Stimulated activated CD8-positive, alpha-beta memory T cell treated with anti-CD3 and anti-CD28 coated beads, Interleukin-12 subunit alpha, Interleukin-12 subunit beta, amount 100 ng/mL, for 4 hours (primary cell): ENCODE results near the gene GLTP.

ENCODE experiments used
- DNase-seq: peaks from one replicate; pipeline ENCODE4 v3.0.0-alpha.2; 2020; ENCODE audit warnings: low read depth

The GLTP gene

GRCh38 chr12:109842021-109842420 lies 38.3 kb downstream of the GLTP start:
- DNase-seq = no peak

GRCh38 chr12:109841356-109841755 lies 39.0 kb downstream of the GLTP start:
- no peak for DNase-seq

DNA sequence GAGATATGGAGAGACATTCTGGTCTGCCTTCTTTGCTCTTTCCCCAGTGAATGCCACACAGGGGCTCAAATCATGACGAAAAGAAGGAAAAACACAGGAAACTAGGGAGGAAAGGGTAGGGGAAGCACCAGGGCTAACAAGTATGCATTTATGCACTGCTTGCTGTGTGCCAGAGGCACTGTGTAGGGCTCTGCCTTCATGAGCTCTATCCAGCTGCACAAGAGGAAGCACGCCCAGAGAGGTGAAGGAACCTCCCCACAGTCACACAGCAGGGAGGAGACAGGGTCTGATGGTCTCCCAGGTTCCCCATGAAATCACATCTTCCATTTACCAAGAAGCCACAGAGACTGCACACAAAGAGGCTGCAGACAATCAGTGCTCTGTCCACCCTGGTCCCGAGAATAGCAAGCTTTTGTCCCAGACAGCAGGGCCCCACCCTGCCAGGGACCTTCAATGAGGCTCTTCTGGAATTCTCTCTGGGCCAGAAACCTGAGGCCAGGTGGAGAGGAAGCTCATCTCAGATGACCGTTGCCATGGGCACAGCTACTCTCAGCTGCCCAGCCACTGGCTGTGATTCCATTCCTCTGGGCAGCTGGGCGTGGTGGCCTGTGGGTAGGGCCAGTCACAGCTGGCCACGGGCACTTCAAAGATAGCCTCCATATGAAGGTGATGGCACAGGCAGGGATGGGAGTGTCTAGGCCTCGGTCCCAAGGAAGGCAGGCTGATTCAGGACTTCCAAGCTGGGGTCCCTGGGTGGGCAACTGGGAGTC lies 39.9 kb downstream of the GLTP start:
- no peak for DNase-seq

DNA sequence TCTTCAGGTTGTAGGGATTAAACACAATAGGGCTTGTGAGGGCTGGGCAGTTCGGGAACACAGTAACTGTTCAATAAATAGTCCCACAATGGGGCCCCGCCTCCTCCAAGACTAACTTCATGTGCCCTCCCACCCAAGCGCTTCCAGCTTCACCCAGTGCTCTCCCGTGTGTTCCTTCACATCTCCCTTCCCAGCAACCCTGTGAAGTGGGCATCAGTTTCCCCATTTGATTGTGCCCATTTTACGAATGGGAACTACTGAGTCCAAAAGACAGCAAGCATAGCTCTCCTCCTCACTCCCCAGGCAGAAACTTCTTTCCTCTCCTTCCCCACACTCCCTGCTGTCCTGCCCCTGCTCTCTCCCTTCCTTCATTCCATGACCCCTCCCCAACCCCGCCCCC lies 40.9 kb downstream of the GLTP start:
- no peak for DNase-seq

- DNase-seq = no peak
These were observed 43.4 kb downstream of the GLTP start for GRCh38 chr12:109836916-109837315.

- DNase-seq = no peak
These were observed 44.5 kb downstream of the GLTP start for GRCh38 chr12:109835827-109836226.

GRCh38 chr12:109833307-109834189 lies 46.8 kb downstream of the GLTP start, which contains the start of gene TRPV4:
TRPV4 (minus strand) TSS chr12:109833398; CDS start chr12:109814796, 18,602 bp downstream.
- no peak for DNase-seq

- no peak for DNase-seq
These were observed 47.6 kb downstream of the GLTP start for GRCh38 chr12:109832541-109833306.

GRCh38 chr12:109831929-109832328 lies 48.4 kb downstream of the GLTP start:
- DNase-seq = no peak

GRCh38 chr12:109831365-109831764 lies 49.0 kb downstream of the GLTP start:
- DNase-seq = no peak

- no peak for DNase-seq
These were observed 49.6 kb downstream of the GLTP start for GRCh38 chr12:109830718-109831117.

DNA sequence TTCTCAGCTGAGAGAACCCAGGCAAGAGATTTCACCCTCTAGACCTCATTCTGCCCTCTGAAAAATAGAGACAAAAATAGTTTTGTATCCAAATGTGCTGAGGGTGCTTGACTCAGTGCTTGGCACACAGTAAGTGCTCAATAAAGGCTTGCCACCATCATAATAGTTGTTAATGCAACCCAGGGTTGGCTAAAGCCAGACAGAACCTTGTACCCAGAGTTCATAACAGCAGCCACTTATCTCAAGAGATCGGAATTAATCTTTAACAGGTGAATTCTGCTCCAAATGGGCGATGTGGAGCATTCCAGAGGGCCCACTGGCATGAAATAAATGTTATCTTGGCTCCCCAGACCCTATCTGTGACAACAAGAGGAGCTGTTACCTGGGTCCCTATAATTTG lies 50.1 kb downstream of the GLTP start:
- DNase-seq = no peak

DNA sequence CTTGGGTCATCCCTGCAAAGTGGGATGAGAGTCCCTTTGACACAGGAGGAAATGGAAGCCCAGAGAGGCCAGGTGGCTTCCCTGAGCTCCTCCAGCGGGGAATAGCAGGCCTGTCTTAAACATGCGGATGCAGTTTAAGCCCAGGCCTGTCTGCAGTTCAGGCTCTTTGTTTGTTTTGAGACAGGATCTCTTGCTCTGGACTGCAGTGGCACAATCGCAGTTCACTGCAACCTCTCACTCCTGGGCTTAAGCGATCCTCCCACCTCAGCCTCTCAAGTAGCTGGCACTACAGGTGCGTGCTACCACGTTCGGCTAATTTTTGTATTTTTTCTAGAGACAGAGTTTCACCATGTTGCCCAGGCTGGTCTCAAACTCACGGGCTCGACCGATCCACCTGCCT lies 50.7 kb downstream of the GLTP start:
- DNase-seq = no peak

GRCh38 chr12:109828754-109829511 lies 51.4 kb downstream of the GLTP start:
- no peak for DNase-seq

GRCh38 chr12:109827566-109828550 lies 52.5 kb downstream of the GLTP start:
- no peak for DNase-seq

DNA sequence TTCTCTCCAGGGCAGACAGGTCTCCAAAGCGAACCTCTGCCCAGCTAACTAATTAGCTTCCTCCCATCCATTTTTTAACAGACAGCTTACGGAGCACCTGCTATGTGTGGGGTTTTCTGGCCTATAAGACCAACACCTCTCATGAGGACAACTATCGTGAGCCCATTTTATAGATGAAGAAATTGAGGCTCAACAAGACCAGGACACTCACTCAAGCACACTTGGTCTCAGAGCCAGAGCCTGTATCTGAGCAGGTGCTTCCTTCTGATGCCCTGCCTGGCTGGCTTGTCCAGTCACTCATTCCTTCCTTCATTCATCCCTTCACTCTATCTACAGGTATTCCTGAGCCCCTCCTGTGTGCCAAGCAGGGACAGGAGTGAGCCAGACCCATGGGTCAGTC lies 53.3 kb downstream of the GLTP start:
- no peak for DNase-seq

DNA sequence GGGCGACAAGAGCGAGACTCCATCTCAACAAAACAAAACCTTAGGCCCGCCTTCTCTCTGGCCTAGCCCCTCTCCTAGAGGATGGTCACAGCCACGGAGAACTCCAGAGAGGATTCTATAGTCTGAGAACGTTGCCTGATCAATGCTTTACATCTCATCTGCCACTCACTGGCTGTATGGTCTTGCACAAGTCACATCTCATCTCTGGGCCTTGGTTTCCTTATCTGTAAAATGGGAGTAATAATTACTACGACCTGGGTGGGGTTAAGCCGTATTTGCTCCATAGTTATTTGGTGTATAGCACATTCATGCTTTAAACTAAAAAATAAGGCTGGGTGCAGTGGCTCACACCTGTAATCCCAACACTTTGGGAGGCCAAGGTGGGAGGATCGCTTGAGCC lies 55.6 kb downstream of the GLTP start:
- no peak for DNase-seq

DNA sequence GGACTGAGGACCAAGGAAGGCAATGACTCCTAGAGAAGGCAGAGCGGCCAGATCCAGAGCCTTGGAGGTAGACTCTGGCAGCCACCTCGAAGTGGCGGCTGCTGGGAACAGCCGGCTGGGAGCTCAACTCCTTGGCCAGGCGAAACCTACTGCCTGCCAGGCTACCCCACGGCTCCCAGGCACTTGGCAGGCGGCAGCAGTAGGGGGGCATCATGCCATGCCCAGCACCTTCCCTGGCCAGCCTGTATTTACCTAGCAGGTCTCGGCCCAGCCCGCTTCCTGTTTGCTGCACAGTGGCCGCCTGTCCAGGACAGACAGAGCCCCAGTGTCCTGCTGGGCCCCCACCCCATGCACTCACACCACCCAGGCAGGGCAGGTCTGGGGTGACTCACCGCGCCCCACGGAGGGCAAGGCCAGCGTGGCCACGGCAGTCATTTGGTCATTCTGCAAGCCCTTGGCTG lies 57.4 kb downstream of the GLTP start:
- DNase-seq = no peak

DNA sequence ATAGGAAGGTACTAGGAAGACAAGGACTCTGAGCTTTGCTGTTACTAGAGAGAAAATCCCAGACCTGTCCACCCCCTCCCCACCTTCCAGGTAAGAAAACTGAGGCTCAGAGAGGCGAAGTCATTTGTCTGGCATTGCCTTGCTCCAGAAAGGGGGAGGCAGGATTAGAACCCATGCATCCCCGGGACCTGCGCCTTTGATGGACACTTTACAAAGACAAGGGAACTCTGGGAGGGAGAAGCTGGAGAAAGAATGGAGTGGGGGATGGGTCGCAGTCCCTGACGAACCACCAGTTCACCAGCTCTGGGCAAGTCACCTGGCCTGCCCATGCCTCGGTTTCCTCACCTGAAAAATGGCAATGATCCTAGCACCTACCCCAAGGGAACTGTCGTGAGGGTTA lies 57.9 kb downstream of the GLTP start:
- DNase-seq = no peak

DNA sequence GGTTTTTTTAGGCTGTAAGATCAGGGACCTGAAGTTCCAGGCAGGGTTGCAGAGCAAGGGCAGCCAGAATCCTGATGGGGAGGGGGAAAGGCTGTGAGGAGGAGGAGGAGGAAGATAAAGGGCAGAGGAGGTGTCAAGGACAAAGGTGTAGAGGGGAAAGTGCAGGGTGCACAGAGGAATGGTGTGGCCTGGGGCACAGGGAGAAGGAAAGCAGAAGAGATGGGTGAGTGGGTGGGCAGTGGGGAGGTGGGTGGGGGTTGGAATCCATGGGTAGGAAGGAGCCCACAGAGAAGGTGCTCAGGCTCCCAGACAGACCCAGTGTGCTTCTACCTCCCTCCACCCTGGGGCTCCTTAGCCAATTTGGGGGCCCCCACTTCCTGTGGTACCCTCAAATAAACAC lies 58.4 kb downstream of the GLTP start:
- no peak for DNase-seq
